SW 1271 (cell line): Measurements from ENCODE around the gene LRRK1.

ENCODE experiments used
- DNase-seq, 2 experiments: peaks; one replicate each; lab custom pipeline; 2025; lab: John Stamatoyannopoulos, UW

LRRK1 gene

GRCh38 chr15:100981086-100981485 lies 61.9 kb downstream of the LRRK1 start:
- no peak for DNase-seq

- DNase-seq, result no peak
These were observed 64.1 kb downstream of the LRRK1 start for GRCh38 chr15:100983221-100983620.

- no peak for DNase-seq
These were observed 66.2 kb downstream of the LRRK1 start for GRCh38 chr15:100985401-100985800.

GRCh38 chr15:100986158-100986896 lies 67.2 kb downstream of the LRRK1 start:
- no peak for DNase-seq

GRCh38 chr15:100987143-100987542 lies 68.0 kb downstream of the LRRK1 start:
- DNase-seq, result no peak

GRCh38 chr15:100988297-100988696 lies 69.1 kb downstream of the LRRK1 start:
- no peak for DNase-seq

GRCh38 chr15:100988857-100989256 lies 69.7 kb downstream of the LRRK1 start:
- no peak for DNase-seq

- DNase-seq, result no peak
These were observed 75.7 kb downstream of the LRRK1 start for GRCh38 chr15:100994597-100995446.

GRCh38 chr15:100995471-100996430 lies 76.6 kb downstream of the LRRK1 start:
- DNase-seq, result no peak

- no peak for DNase-seq
These were observed 78.3 kb downstream of the LRRK1 start for GRCh38 chr15:100997442-100997841.

GRCh38 chr15:100998630-100999029 lies 79.5 kb downstream of the LRRK1 start:
- no peak for DNase-seq

GRCh38 chr15:100999369-100999768 lies 80.2 kb downstream of the LRRK1 start:
- no peak for DNase-seq

- DNase-seq, result no peak
These were observed 81.1 kb downstream of the LRRK1 start for GRCh38 chr15:101000271-101000681.

GRCh38 chr15:101001056-101001455 lies 81.9 kb downstream of the LRRK1 start:
- no peak for DNase-seq

- no peak for DNase-seq
These were observed 82.6 kb downstream of the LRRK1 start for GRCh38 chr15:101001796-101002195.

GRCh38 chr15:101003081-101003480 lies 83.9 kb downstream of the LRRK1 start:
- no peak for DNase-seq

GRCh38 chr15:101003706-101004105 lies 84.5 kb downstream of the LRRK1 start:
- no peak for DNase-seq

- DNase-seq, result no peak
These were observed 85.3 kb downstream of the LRRK1 start for GRCh38 chr15:101004500-101004899.

- DNase-seq, result no peak
These were observed 86.0 kb downstream of the LRRK1 start for GRCh38 chr15:101004986-101005747.

GRCh38 chr15:101006931-101007691 lies 88.0 kb downstream of the LRRK1 start:
- peak; percentile 66 to 78 for DNase-seq
